Measurements from ENCODE around the gene TTLL6. TPM values are rescaled to one million over a fixed set of nuclear protein-coding genes. Genes with fewer than 3 reads are reported as not detected.

Gene TTLL6
- polyA plus RNA-seq, 3 donors = 0.21 to 0.31 (median 0.22) TPM

- WGBS, 3 donors = 80 to 88% (median 81%) methylated on average over 3 of the region's 3 CpGs
- no peak overlapping the region for H3K27ac ChIP-seq (ENCODE audit: low read depth, low read length)
Measured at GRCh38 chr17:48773245-48773644, 43.8 kb downstream of the TTLL6 start.

- H3K27ac ChIP-seq (ENCODE audit: low read depth, low read length) = no peak overlapping the region
- WGBS, 3 donors = 51 to 57% (median 51%) methylated on average over 3 of the region's 3 CpGs
Measured at GRCh38 chr17:48770954-48771353, 46.1 kb downstream of the TTLL6 start.

GRCh38 chr17:48769009-48769675 lies 47.9 kb downstream of the TTLL6 start:
- no peak overlapping the region for H3K27ac ChIP-seq (ENCODE audit: low read depth, low read length)
- 81 to 88% (median 87%) methylated on average over 5 of the region's 5 CpGs for WGBS, 3 donors

- 62 to 83% (median 71%) methylated on average over 4 of the region's 4 CpGs for WGBS, 3 donors
- H3K27ac ChIP-seq (ENCODE audit: low read depth, low read length) = no peak overlapping the region
Measured at GRCh38 chr17:48767263-48767774, 49.7 kb downstream of the TTLL6 start.

GRCh38 chr17:48761114-48761513 lies 55.9 kb downstream of the TTLL6 start:
- WGBS, 3 donors = 69 to 86% (median 77%) methylated on average over 6 of the region's 6 CpGs
- H3K27ac ChIP-seq (ENCODE audit: low read depth, low read length) = no peak overlapping the region

- 41 to 53% (median 49%) methylated on average over 4 of the region's 4 CpGs for WGBS, 3 donors
- H3K27ac ChIP-seq (ENCODE audit: low read depth, low read length) = no peak overlapping the region
Measured at GRCh38 chr17:48760411-48760810, 56.6 kb downstream of the TTLL6 start.

GRCh38 chr17:48759288-48759687 lies 57.7 kb downstream of the TTLL6 start:
- H3K27ac ChIP-seq (ENCODE audit: low read depth, low read length) = no peak overlapping the region

GRCh38 chr17:48757524-48757961 lies 59.5 kb downstream of the TTLL6 start:
- WGBS, 3 donors = 35 to 53% (median 44%) methylated on average over 2 of the region's 2 CpGs
- H3K27ac ChIP-seq (ENCODE audit: low read depth, low read length) = no peak overlapping the region

GRCh38 chr17:48756830-48757251 lies 60.2 kb downstream of the TTLL6 start:
- H3K27ac ChIP-seq (ENCODE audit: low read depth, low read length) = no peak overlapping the region
- 23 to 43% (median 39%) methylated on average over 3 of the region's 3 CpGs for WGBS, 3 donors

- WGBS, 3 donors = 14 to 21% (median 16%) methylated on average over 8 of the region's 8 CpGs
- no peak overlapping the region for H3K27ac ChIP-seq (ENCODE audit: low read depth, low read length)
Measured at GRCh38 chr17:48755356-48755755, 61.7 kb downstream of the TTLL6 start.

- H3K27ac ChIP-seq (ENCODE audit: low read depth, low read length) = no peak overlapping the region
- 5 to 7% (median 6%) methylated on average over 52 of the region's 52 CpGs for WGBS, 3 donors
Measured at GRCh38 chr17:48754500-48755261, 62.3 kb downstream of the TTLL6 start.

GRCh38 chr17:48753794-48754499 lies 63.1 kb downstream of the TTLL6 start:
- WGBS, 3 donors = 10 to 12% (median 11%) methylated on average over 22 of the region's 22 CpGs

GRCh38 chr17:48752399-48753288 lies 64.4 kb downstream of the TTLL6 start:
- WGBS, 3 donors = 5 to 9% (median 6%) methylated on average over 43 of the region's 43 CpGs

More at GRCh38 chr17:48753794-48754499, 63.1 kb downstream of the TTLL6 start:
- H3K27ac ChIP-seq (ENCODE audit: low read depth, low read length) = no peak overlapping the region

GRCh38 chr17:48751733-48752398 lies 65.2 kb downstream of the TTLL6 start:
- 7 to 12% (median 8%) methylated on average over 13 of the region's 13 CpGs for WGBS, 3 donors
- no peak overlapping the region for H3K27ac ChIP-seq (ENCODE audit: low read depth, low read length)

More at GRCh38 chr17:48752399-48753288, 64.4 kb downstream of the TTLL6 start:
- H3K27ac ChIP-seq (ENCODE audit: low read depth, low read length) = no peak overlapping the region

GRCh38 chr17:48751172-48751571 lies 65.9 kb downstream of the TTLL6 start:
- 0 to 2% (median 2%) methylated on average over 3 of the region's 3 CpGs for WGBS, 3 donors
- no peak overlapping the region for H3K27ac ChIP-seq (ENCODE audit: low read depth, low read length)

GRCh38 chr17:48749621-48750553 lies 67.1 kb downstream of the TTLL6 start:
- 6 to 9% (median 9%) methylated on average over 32 of the region's 32 CpGs for WGBS, 3 donors
- H3K27ac ChIP-seq (ENCODE audit: low read depth, low read length) = no peak overlapping the region
